ENCODE measurements around the gene UNC5A.
A peak's percentile ranks its signal among the peaks of the same experiment; 100 is the strongest.

Gene UNC5A

DNA sequence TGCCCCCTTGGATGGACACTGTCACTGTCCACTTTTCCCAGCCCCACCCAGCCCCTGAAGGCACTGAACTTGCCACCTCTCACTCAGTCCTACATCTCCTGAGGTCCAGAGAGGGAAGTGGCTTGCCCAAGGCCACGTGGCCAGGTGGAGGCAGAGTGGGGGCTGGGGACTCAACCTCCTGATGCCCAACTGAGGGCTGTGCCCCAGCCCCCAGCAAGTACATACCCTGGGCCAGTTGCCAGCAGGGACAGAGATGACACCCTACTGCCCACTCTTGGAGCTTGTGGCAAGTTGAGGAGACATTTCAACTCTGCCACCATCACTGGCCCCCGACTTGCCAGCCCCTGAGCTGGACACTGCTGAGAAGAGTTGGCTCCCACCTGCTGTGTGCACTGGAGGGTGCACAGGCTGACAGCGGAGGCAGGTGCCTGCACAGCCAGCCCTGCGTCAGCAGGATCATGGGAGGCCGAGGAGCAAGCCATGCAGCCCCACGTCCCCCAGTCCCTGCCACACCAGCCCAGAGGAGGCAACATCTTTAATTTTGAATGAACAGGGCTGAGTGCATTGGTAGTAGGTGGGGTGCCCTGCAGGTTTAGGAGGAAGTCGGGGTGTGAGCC lies 39.4 kb downstream of the UNC5A start:
- DNase-seq, result no peak
- H3K9me3 Mint-ChIP-seq, result no peaks in the 10 kb centered on the region
- no peaks in the 10 kb centered on the region for H3K36me3 Mint-ChIP-seq (ENCODE audit: low read depth)
- H3K4me3 Mint-ChIP-seq, result no peak overlapping the region
- H3K4me1 Mint-ChIP-seq, result peaks cover 33% of the 10 kb centered on the region
- TF ChIP-seq, protein P1, sequence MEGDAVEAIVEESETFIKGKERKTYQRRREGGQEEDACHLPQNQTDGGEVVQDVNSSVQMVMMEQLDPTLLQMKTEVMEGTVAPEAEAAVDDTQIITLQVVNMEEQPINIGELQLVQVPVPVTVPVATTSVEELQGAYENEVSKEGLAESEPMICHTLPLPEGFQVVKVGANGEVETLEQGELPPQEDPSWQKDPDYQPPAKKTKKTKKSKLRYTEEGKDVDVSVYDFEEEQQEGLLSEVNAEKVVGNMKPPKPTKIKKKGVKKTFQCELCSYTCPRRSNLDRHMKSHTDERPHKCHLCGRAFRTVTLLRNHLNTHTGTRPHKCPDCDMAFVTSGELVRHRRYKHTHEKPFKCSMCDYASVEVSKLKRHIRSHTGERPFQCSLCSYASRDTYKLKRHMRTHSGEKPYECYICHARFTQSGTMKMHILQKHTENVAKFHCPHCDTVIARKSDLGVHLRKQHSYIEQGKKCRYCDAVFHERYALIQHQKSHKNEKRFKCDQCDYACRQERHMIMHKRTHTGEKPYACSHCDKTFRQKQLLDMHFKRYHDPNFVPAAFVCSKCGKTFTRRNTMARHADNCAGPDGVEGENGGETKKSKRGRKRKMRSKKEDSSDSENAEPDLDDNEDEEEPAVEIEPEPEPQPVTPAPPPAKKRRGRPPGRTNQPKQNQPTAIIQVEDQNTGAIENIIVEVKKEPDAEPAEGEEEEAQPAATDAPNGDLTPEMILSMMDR (IDR thresholded peaks at IDR 0.05), result no peak
- H3K27ac Mint-ChIP-seq, result no peak overlapping the region
- H3K27me3 Mint-ChIP-seq (ENCODE audit: low read depth, poor library complexity), result peaks cover 42% of the 10 kb centered on the region

DNA sequence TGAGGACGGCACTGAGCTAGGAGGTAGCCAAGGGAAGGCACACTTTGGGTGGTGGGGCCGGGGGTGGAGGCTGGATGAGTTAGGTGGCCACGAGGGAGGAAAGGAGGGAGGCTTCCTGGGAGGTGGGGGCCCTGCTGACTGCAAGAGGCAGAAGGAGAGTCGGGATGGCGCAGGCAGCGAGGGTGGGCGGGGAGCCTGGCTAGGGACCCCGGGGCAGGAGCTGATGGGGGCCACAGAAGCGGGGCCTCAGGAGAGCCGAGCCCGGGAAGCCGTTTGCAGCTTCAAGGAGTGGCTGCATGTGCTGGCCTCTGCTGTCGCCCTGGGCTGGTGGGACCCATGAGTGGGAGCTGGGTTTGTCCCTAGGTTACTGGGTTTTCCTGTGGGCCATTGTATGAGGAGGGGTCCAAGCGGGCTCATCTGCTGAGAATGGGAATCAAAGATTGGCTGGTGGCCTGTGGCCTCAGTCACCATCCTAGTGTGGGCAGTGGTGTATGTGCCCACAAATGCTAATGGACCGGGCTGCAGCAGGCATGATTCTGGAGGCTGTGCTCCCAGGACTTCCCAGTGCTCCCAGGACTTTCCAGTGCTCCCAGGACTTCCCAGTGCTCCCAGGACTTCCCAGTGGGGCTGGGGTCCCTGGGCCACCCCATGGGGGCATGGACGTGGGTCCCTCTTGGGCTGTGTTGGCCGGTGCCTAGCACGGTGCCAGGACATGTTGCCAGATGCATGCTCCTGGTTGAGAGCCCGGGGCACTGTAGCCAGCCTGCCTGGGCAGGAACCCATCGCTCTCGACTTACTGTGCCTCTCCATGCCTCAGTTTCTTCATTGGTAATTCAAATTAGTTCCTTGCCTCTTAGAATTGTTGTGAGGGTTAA lies 40.2 kb downstream of the UNC5A start:
- H3K9me3 Mint-ChIP-seq, result no peaks in the 10 kb centered on the region
- TF ChIP-seq, protein P1 (IDR thresholded peaks at IDR 0.05), result no peak
- H3K4me1 Mint-ChIP-seq, result peaks cover 27% of the 10 kb centered on the region
- H3K27ac Mint-ChIP-seq, result no peak overlapping the region
- peaks cover 40% of the 10 kb centered on the region for H3K27me3 Mint-ChIP-seq (ENCODE audit: low read depth, poor library complexity)
- no peaks in the 10 kb centered on the region for H3K36me3 Mint-ChIP-seq (ENCODE audit: low read depth)
- H3K4me3 Mint-ChIP-seq, result no peak overlapping the region
- peak; percentile 1 for DNase-seq

DNA sequence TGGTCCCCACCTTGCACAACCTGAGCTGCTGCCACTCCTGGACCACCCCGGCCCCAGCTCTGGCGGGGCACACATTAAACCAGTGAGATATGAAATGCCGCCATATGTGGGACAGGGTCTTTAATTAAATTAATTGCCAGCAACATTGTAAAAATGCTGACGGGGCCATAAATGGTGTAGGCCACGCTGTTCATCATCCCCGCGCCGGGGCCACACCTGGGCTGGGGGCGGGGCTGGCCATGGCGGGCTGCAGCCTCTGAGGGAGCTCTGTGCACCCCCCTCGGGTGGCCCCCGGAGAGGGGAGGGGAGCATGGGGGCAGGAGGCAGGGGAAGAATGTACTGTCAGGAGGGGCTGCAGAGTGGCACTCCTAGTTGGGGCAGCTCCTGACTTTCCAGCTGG lies 41.0 kb downstream of the UNC5A start:
- peak; percentile 1 for DNase-seq
- H3K4me1 Mint-ChIP-seq, result peaks cover 24% of the 10 kb centered on the region
- peaks cover 35% of the 10 kb centered on the region for H3K27me3 Mint-ChIP-seq (ENCODE audit: low read depth, poor library complexity)
- H3K4me3 Mint-ChIP-seq, result no peak overlapping the region
- no peaks in the 10 kb centered on the region for H3K9me3 Mint-ChIP-seq
- TF ChIP-seq, protein P1 (IDR thresholded peaks at IDR 0.05), result no peak
- H3K27ac Mint-ChIP-seq, result no peak overlapping the region
- H3K36me3 Mint-ChIP-seq (ENCODE audit: low read depth), result no peaks in the 10 kb centered on the region

DNA sequence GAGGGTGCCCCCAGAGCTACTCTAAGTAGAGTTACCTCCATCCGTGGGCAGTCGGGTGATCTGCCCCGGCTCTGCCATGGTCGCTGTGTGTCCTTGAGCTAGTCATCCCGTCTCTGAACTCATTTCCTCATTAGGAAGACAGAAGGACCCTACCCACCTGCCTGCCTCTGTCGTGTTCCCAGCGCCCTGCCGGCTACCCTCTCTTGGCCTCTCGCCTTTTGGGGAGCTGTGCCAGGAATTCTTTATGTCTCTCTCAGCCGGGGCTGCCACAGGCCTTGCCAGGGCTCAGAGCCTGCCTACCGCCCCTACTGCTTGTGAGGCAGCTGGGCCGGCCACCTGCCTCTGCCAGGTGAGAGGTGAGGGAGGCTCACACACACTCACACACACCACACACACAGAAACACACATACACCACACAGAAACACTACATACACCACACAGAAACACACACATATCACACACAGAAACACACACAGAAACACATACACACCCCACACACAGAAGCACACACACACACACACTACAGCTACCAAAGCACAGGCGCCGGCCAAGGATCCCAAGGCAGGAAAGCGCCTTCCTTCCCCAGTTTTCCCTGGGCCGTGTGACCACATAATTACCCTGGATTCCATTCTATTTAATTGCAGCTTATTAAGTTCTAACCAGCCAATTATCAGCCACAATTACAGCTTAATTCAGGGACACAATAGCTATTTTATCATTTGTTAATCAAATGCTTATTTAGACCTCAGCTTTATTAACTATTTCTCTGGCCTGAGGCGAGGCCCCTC lies 41.7 kb downstream of the UNC5A start:
- no peak for DNase-seq

DNA sequence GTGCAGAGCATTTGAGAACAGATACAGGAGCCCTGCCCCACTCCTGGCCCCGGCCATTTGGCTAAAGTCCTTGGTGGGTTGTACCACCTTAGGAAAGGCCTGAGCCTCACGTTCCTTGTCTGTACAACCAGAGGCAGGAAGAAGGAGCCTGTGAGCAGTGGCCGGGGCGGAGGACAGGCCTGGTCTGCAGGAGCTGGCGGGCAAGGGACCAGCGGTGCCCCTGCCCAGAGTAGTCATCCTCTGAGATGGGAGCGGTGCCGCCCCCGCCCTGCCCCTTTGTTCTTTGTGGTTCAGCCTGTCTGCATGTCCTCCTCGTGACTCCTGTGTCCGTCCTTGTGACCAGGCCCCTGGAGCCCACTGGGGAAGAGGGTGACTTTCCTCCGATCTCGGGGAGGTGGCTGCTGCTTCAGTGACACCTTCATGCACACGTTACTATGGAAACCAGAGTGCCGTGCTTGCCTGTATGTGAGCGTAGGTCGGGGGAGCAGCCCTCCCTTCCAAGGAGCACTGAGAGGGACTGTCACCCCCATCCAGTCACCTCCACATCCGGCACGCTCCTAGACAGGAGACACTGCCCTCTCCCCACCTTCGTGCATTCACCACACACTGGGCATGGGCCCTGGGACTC lies 42.9 kb downstream of the UNC5A start:
- Mint-ChIP-seq H3K4me3 (no peak overlapping the region), H3K9me3 (no peaks in the 10 kb centered on the region), H3K4me1 (peaks cover 24% of the 10 kb centered on the region), H3K27ac (no peak overlapping the region), H3K27me3 (ENCODE audit: low read depth, poor library complexity) (peaks cover 43% of the 10 kb centered on the region), H3K36me3 (ENCODE audit: low read depth) (no peaks in the 10 kb centered on the region)
- no peak for DNase-seq
- TF ChIP-seq, protein P1 (IDR thresholded peaks at IDR 0.05), result no peak

More for the DNA sequence above, 41.7 kb downstream of the UNC5A start:
- no peaks in the 10 kb centered on the region for H3K36me3 Mint-ChIP-seq (ENCODE audit: low read depth)
- H3K27me3 Mint-ChIP-seq (ENCODE audit: low read depth, poor library complexity), result peaks cover 36% of the 10 kb centered on the region
- no peaks in the 10 kb centered on the region for H3K9me3 Mint-ChIP-seq
- H3K4me3 Mint-ChIP-seq, result no peak overlapping the region
- peaks cover 24% of the 10 kb centered on the region for H3K4me1 Mint-ChIP-seq
- no peak overlapping the region for H3K27ac Mint-ChIP-seq
- TF ChIP-seq, protein P1 (IDR thresholded peaks at IDR 0.05), result no peak
